Prostate gland (tissue), 2 donors: Measurements from ENCODE around the gene PCK2.

ENCODE experiments used
- CTCF ChIP-seq, 4 experiments: fragments of 200-600 bp in 2 of 4; fragments of 450-650 bp in 2 of 4; sonication (generic) in 2 of 4; IDR thresholded peaks; 1 replicate in 3 of 4; 2 replicates in 1 of 4; pipeline ENCODE4 v1.5.1; 2016 to 2019; ENCODE audit warnings: antibody characterized with exemption in 4 of 4, mild to moderate bottlenecking in 2 of 4, moderate library complexity in 2 of 4
- POLR2A ChIP-seq: fragments of 450-650 bp; IDR thresholded peaks from one replicate; pipeline ENCODE4 v1.6.1; 2016; ENCODE audit warnings: antibody characterized with exemption, mild to moderate bottlenecking
- POLR2AphosphoS5 ChIP-seq: sonication (generic); formaldehyde crosslinking; IDR thresholded peaks from one replicate; pipeline ENCODE4 v1.6.1; 2017; ENCODE audit warnings: antibody characterized with exemption

- TF ChIP-seq POLR2A (no peak), CTCF (IDR thresholded peaks at IDR 0.05) (no peak), POLR2AphosphoS5 (no peak)
Observed at GRCh38 chr14:24093207-24093900, 757 bp upstream of the PCK2 start.
